HEK293 (cell line): ENCODE results near the gene UBR4.

Source experiments
- CTCF ChIA-PET: fragments of 350-600 bp; formaldehyde crosslinking; extraction: SDS; loops from one replicate; lab custom pipeline; 2021; ENCODE audit warnings: antibody characterized with exemption; lab: Yijun Ruan, JAX
- POLR2A ChIA-PET: fragments of 300-600 bp; formaldehyde crosslinking; extraction: SDS; loops from one replicate; lab custom pipeline; 2020; ENCODE audit warnings: antibody characterized with exemption, inconsistent platforms; lab: Yijun Ruan, JAX
- H3K27ac ChIP-seq: fragments of 200-500 bp; sonication (Bioruptor generic); 2 replicates; pipeline ENCODE4 v1.5.1; 2014; ENCODE audit warnings: low read depth, low read length, control low read depth, inconsistent platforms; ENCODE audit errors: extremely low read depth
- H3K36me3 ChIP-seq, 2 experiments: fragments of 200-500 bp in 1 of 2; sonication (Bioruptor generic) in 1 of 2; 1 replicate in 1 of 2; 2 replicates in 1 of 2; pipeline ENCODE4 v1.5.1; 2014 to 2017; ENCODE audit warnings: inconsistent platforms in 2 of 2, low read length in 2 of 2; ENCODE audit not compliant: control insufficient read depth in 2 of 2, insufficient read depth in 1 of 2
- H3K4me1 ChIP-seq: fragments of 200-500 bp; sonication (Bioruptor generic); 2 replicates; pipeline ENCODE4 v1.5.1; 2014; ENCODE audit warnings: mild to moderate bottlenecking, low read length, inconsistent platforms; ENCODE audit not compliant: control insufficient read depth, insufficient read depth
- H3K4me3 ChIP-seq: 2 replicates; pipeline ENCODE4 v1.5.1; 2011; ENCODE audit warnings: low read depth, mild to moderate bottlenecking, control low read depth, low read length, moderate library complexity
- H3K9me3 ChIP-seq: fragments of 200-500 bp; sonication (Bioruptor generic); 2 replicates; pipeline ENCODE4 v1.5.1; 2014; ENCODE audit warnings: low read depth, low read length, inconsistent platforms; ENCODE audit not compliant: control insufficient read depth, insufficient read depth
- FEZF1 ChIP-seq: fragments of 450-650 bp; formaldehyde crosslinking; IDR thresholded peaks from 2 replicates; pipeline ENCODE4 v1.5.1; 2016; ENCODE audit warnings: missing biosample characterization, missing genetic modification characterization
- PRDM1 ChIP-seq: fragments of 450-650 bp; formaldehyde crosslinking; IDR thresholded peaks from 2 replicates; pipeline ENCODE4; 2016; ENCODE audit warnings: missing biosample characterization, missing genetic modification characterization
- SCRT1 ChIP-seq: fragments of 450-650 bp; formaldehyde crosslinking; IDR thresholded peaks from 2 replicates; pipeline ENCODE4 v1.5.1; 2016; ENCODE audit warnings: missing biosample characterization, missing genetic modification characterization, borderline replicate concordance
- SCRT2 ChIP-seq: fragments of 450-650 bp; formaldehyde crosslinking; IDR thresholded peaks from 2 replicates; pipeline ENCODE4 v1.5.1; 2016; ENCODE audit warnings: missing biosample characterization, missing genetic modification characterization
- WT1 ChIP-seq: fragments of 450-650 bp; formaldehyde crosslinking; IDR thresholded peaks from 2 replicates; pipeline ENCODE4 v1.5.1; 2016; ENCODE audit warnings: missing biosample characterization, missing genetic modification characterization
- ZFP41 ChIP-seq: fragments of 450-650 bp; formaldehyde crosslinking; IDR thresholded peaks from 2 replicates; pipeline ENCODE4 v1.5.1; 2016; ENCODE audit warnings: missing biosample characterization, missing genetic modification characterization, borderline replicate concordance
- ZNF155 ChIP-seq: fragments of 450-650 bp; formaldehyde crosslinking; IDR thresholded peaks from 2 replicates; pipeline ENCODE4 v1.5.1; 2016; ENCODE audit warnings: missing biosample characterization, missing genetic modification characterization
- ZNF341 ChIP-seq: fragments of 450-650 bp; formaldehyde crosslinking; IDR thresholded peaks from 2 replicates; pipeline ENCODE4; 2016; ENCODE audit warnings: low read depth, missing biosample characterization, missing genetic modification characterization
- ZNF366 ChIP-seq: fragments of 450-650 bp; formaldehyde crosslinking; conservative IDR thresholded peaks from 2 replicates; pipeline ENCODE4 v1.5.1; 2016; ENCODE audit warnings: missing biosample characterization, missing genetic modification characterization
- ZNF561 ChIP-seq: fragments of 450-650 bp; IDR thresholded peaks from 2 replicates; pipeline ENCODE4 v1.5.1; 2018; ENCODE audit warnings: missing biosample characterization, missing genetic modification characterization, borderline replicate concordance
- ZNF600 ChIP-seq: fragments of 450-650 bp; formaldehyde crosslinking; IDR thresholded peaks from 2 replicates; pipeline ENCODE4 v1.5.1; 2016; ENCODE audit warnings: missing biosample characterization, missing genetic modification characterization
- TF ChIP-seq, protein P1 (sequence below): fragments of 450-650 bp; formaldehyde crosslinking; IDR thresholded peaks from 2 replicates; pipeline ENCODE4 v1.5.1; 2016; ENCODE audit warnings: missing biosample characterization, missing genetic modification characterization
- TF ChIP-seq, protein P2 (sequence below): fragments of 450-650 bp; formaldehyde crosslinking; IDR thresholded peaks from 2 replicates; pipeline ENCODE4 v1.5.1; 2017; ENCODE audit warnings: missing biosample characterization, missing genetic modification characterization
- TF ChIP-seq, protein P3 (sequence below): fragments of 450-650 bp; formaldehyde crosslinking; IDR thresholded peaks from 2 replicates; pipeline ENCODE4 v1.5.0; 2017; ENCODE audit warnings: missing biosample characterization, missing genetic modification characterization, borderline replicate concordance
- TF ChIP-seq, protein P4 (sequence below): fragments of 450-650 bp; formaldehyde crosslinking; IDR thresholded peaks from 2 replicates; pipeline ENCODE4 v1.5.1; 2016; ENCODE audit warnings: missing biosample characterization, missing genetic modification characterization
- TF ChIP-seq, protein P5 (sequence below): IDR thresholded peaks from 2 replicates; pipeline ENCODE4 v1.6.1; 2011; ENCODE audit warnings: mild to moderate bottlenecking, low read depth, low read length, borderline replicate concordance

Gene UBR4

DNA sequence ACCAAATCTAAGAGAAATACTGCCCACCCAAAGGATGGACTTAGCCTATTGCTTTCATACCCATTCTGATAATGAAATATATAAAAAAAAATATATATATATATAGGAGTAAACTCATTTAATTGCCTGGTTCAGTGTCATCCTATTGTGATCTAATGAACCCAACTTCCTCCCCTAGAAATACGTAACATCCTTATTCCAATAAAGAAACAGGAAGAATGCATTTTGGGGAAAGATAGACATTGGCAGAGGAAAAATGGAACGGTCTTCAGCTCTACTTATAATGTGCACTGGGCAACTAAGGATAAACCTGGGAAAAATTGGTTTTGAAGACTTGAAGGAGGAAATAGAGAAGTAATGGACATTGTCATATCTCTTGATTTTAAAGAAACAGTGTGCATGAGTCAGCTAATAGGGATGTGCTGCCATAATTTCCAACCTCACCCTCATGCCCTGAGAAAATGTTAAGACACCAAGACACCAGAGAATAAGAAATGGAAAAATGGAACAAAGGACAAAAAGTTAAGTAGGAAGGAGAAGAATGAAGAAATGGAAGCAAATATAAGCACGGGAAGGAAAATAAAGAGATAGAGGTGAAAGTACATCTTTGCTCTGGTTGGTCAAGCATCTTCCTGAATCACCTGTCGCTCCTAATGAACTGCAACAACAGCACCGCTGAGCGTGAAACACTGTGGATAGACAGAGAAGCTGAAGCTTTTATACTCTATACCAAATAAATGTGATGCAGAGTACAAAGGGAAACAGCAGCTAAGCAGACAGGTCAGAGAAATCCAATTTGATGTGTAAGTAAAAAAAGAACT is 5.4 kb downstream of the UBR4 start:
- no peaks in the 10 kb centered on the region for H3K9me3 ChIP-seq
- POLR2A ChIA-PET = interaction anchor here (0.5 kb wide), 1 partner anchor 296 kb away, joined by 3 read pairs; no protein-coding TSS in a partner anchor

DNA sequence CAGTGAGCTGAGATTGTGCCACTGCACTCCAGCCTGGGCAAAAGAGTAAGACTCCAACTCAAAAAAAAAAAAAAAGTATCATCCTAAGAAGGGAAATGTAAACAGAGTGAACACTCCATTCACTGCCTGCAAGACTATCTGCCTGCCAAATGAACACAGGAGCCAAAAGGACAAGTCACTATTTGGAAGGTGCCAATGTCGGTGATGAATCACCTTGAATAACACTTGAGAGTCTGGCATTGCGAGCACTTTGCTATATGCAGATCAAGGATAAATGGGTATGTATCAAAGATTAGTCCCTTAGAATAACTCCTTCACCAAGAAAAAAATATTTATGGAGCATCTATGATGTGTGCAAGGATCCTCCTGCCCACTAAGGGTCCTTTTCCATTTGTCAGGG is 6.6 kb downstream of the UBR4 start:
- H3K27ac ChIP-seq = no peak overlapping the region
- peaks cover 17 to 44% of the 10 kb centered on the region in 2 experiments for H3K36me3 ChIP-seq
- TF ChIP-seq ZNF561 (tag by site-specific recombination) (no peak), PRDM1 (tag by site-specific recombination) (0 out of 2 replicates have a peak, but pooled peaks have one; percentile 20), WT1 (tag by site-specific recombination) (no peak), FEZF1 (tag by site-specific recombination) (peak; percentile 93), ZNF366 (tag by site-specific recombination) (0 out of 2 replicates have a peak, but pooled peaks have one; percentile 14), ZNF600 (tag by site-specific recombination) (peak; percentile 60)
- TF ChIP-seq, protein P1, sequence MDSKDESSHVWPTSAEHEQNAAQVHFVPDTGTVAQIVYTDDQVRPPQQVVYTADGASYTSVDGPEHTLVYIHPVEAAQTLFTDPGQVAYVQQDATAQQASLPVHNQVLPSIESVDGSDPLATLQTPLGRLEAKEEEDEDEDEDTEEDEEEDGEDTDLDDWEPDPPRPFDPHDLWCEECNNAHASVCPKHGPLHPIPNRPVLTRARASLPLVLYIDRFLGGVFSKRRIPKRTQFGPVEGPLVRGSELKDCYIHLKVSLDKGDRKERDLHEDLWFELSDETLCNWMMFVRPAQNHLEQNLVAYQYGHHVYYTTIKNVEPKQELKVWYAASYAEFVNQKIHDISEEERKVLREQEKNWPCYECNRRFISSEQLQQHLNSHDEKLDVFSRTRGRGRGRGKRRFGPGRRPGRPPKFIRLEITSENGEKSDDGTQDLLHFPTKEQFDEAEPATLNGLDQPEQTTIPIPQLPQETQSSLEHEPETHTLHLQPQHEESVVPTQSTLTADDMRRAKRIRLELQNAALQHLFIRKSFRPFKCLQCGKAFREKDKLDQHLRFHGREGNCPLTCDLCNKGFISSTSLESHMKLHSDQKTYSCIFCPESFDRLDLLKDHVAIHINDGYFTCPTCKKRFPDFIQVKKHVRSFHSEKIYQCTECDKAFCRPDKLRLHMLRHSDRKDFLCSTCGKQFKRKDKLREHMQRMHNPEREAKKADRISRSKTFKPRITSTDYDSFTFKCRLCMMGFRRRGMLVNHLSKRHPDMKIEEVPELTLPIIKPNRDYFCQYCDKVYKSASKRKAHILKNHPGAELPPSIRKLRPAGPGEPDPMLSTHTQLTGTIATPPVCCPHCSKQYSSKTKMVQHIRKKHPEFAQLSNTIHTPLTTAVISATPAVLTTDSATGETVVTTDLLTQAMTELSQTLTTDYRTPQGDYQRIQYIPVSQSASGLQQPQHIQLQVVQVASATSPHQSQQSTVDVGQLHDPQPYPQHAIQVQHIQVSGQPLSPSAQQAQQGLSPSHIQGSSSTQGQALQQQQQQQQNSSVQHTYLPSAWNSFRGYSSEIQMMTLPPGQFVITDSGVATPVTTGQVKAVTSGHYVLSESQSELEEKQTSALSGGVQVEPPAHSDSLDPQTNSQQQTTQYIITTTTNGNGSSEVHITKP (tag by site-specific recombination) = peak; percentile 68
- CTCF ChIA-PET = interaction anchor here (0.7 kb wide), 1 partner anchor 96 kb away, joined by 3 read pairs; no protein-coding TSS in a partner anchor
- POLR2A ChIA-PET = no interaction called here
- peaks cover 3% of the 10 kb centered on the region for H3K4me1 ChIP-seq
- H3K9me3 ChIP-seq = no peaks in the 10 kb centered on the region
- no peak overlapping the region for H3K4me3 ChIP-seq

More for the DNA sequence above, 5.4 kb downstream of the UBR4 start:
- Histone ChIP-seq H3K4me3 (no peak overlapping the region), H3K4me1 (peaks cover 3% of the 10 kb centered on the region), H3K36me3 (peaks cover 7 to 32% of the 10 kb centered on the region in 2 experiments)
- TF ChIP-seq ZNF155 (no peak), SCRT2 (tag by site-specific recombination) (peak; percentile 98), ZNF600 (tag by site-specific recombination) (0 out of 2 replicates have a peak, but pooled peaks have one; percentile 16), SCRT1 (tag by site-specific recombination) (peak; percentile 95), ZNF341 (no peak), ZNF366 (tag by site-specific recombination) (0 out of 2 replicates have a peak, but pooled peaks have one; percentile 15), ZFP41 (tag by site-specific recombination) (no peak)
- TF ChIP-seq, protein P2, sequence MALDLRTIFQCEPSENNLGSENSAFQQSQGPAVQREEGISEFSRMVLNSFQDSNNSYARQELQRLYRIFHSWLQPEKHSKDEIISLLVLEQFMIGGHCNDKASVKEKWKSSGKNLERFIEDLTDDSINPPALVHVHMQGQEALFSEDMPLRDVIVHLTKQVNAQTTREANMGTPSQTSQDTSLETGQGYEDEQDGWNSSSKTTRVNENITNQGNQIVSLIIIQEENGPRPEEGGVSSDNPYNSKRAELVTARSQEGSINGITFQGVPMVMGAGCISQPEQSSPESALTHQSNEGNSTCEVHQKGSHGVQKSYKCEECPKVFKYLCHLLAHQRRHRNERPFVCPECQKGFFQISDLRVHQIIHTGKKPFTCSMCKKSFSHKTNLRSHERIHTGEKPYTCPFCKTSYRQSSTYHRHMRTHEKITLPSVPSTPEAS (tag by site-specific recombination) = no peak
- TF ChIP-seq, protein P3, sequence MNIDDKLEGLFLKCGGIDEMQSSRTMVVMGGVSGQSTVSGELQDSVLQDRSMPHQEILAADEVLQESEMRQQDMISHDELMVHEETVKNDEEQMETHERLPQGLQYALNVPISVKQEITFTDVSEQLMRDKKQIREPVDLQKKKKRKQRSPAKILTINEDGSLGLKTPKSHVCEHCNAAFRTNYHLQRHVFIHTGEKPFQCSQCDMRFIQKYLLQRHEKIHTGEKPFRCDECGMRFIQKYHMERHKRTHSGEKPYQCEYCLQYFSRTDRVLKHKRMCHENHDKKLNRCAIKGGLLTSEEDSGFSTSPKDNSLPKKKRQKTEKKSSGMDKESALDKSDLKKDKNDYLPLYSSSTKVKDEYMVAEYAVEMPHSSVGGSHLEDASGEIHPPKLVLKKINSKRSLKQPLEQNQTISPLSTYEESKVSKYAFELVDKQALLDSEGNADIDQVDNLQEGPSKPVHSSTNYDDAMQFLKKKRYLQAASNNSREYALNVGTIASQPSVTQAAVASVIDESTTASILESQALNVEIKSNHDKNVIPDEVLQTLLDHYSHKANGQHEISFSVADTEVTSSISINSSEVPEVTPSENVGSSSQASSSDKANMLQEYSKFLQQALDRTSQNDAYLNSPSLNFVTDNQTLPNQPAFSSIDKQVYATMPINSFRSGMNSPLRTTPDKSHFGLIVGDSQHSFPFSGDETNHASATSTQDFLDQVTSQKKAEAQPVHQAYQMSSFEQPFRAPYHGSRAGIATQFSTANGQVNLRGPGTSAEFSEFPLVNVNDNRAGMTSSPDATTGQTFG (tag by site-specific recombination) = no peak
- TF ChIP-seq, protein P4, sequence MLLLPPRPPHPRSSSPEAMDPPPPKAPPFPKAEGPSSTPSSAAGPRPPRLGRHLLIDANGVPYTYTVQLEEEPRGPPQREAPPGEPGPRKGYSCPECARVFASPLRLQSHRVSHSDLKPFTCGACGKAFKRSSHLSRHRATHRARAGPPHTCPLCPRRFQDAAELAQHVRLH (tag by site-specific recombination) = no peak
- TF ChIP-seq, protein P5, sequence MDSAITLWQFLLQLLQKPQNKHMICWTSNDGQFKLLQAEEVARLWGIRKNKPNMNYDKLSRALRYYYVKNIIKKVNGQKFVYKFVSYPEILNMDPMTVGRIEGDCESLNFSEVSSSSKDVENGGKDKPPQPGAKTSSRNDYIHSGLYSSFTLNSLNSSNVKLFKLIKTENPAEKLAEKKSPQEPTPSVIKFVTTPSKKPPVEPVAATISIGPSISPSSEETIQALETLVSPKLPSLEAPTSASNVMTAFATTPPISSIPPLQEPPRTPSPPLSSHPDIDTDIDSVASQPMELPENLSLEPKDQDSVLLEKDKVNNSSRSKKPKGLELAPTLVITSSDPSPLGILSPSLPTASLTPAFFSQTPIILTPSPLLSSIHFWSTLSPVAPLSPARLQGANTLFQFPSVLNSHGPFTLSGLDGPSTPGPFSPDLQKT = no peak
- TF ChIP-seq, all 188 proteins: peak for 4
- CTCF ChIA-PET = interaction anchor here (0.7 to 1.0 kb wide), 3 partner anchors 97 to 500 kb away, joined by 3 to 5 read pairs (median 3); no protein-coding TSS in a partner anchor
- no peak overlapping the region for H3K27ac ChIP-seq
